ENCODE data around the gene OR56A1.

The OR56A1 gene

GRCh38 chr11:5994791-5995190 is 35.8 kb downstream of the OR56A1 start:
- no peak for DNase-seq (ENCODE audit: extremely low spot score)
- POLR2A ChIA-PET: no interaction called here
- CTCF ChIA-PET: interaction anchor here (1.4 kb wide), 1 partner anchor 359 kb away, joined by 7 read pairs; no protein-coding TSS in a partner anchor
- TF ChIP-seq, protein P1, sequence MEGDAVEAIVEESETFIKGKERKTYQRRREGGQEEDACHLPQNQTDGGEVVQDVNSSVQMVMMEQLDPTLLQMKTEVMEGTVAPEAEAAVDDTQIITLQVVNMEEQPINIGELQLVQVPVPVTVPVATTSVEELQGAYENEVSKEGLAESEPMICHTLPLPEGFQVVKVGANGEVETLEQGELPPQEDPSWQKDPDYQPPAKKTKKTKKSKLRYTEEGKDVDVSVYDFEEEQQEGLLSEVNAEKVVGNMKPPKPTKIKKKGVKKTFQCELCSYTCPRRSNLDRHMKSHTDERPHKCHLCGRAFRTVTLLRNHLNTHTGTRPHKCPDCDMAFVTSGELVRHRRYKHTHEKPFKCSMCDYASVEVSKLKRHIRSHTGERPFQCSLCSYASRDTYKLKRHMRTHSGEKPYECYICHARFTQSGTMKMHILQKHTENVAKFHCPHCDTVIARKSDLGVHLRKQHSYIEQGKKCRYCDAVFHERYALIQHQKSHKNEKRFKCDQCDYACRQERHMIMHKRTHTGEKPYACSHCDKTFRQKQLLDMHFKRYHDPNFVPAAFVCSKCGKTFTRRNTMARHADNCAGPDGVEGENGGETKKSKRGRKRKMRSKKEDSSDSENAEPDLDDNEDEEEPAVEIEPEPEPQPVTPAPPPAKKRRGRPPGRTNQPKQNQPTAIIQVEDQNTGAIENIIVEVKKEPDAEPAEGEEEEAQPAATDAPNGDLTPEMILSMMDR (IDR thresholded peaks at IDR 0.05; ENCODE audit: control extremely low read depth, extremely low read depth, low read depth, missing control alignments): no peak

GRCh38 chr11:5992604-5993251 is 37.8 kb downstream of the OR56A1 start:
- ChIA-PET POLR2A (no interaction called here), CTCF (interaction anchor here (1.0 to 2.1 kb wide), 5 partner anchors 10 to 370 kb away, joined by 3 to 10 read pairs (median 5); no protein-coding TSS in a partner anchor)
- TF ChIP-seq, protein P1 (IDR thresholded peaks at IDR 0.05; ENCODE audit: control extremely low read depth, extremely low read depth, low read depth, missing control alignments): peak; percentile 40
- peak; percentile 29 for DNase-seq (ENCODE audit: extremely low spot score)

DNA sequence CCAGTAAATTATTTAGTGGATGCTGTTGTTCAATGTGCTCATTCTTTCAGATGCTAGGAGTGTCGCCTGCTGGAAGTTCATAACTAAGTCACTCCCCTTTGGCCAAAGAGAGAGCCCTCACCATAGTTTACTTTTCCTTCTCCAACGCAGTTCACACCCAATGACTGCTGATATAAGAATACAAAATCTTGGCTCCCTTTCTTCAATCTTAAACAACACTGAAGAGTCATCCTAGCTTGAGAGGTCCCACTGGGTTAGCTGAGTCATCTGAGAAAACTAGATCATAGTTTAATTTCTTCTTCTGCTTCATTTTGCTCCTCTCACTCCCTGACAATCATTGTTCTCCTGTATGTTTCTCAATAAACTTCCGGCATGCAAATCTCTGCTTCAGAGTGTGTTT is 38.4 kb downstream of the OR56A1 start:
- TF ChIP-seq, protein P1 (IDR thresholded peaks at IDR 0.05; ENCODE audit: control extremely low read depth, extremely low read depth, low read depth, missing control alignments): no peak
- DNase-seq (ENCODE audit: extremely low spot score): no peak
- ChIA-PET POLR2A (no interaction called here), CTCF (interaction anchor here (1.0 to 2.1 kb wide), 6 partner anchors 10 to 371 kb away, joined by 3 to 10 read pairs (median 5); no protein-coding TSS in a partner anchor)

DNA sequence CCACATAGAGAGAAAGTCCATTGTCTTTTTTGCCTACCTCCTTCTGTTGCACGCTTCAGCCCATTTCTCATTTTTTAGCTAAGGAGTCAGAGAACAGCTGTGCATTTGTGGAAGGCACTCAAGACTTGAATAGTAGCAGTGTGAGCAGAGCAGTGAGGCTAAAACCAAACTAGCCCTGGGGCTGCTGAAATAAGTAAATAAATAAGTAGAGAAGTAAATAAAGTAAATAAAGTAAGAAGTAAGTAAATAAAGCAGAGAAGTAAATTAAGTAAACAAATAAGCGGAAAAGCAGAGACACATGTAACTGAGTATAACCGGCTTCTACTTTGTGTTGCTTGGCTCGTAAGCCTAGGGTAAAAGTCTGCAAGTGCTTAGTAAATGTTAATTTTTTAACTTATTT is 41.4 kb downstream of the OR56A1 start:
- CTCF ChIA-PET: no interaction called here
- no peak for DNase-seq (ENCODE audit: extremely low spot score)
- POLR2A ChIA-PET: no interaction called here
- TF ChIP-seq, protein P1 (IDR thresholded peaks at IDR 0.05; ENCODE audit: control extremely low read depth, extremely low read depth, low read depth, missing control alignments): no peak

GRCh38 chr11:5986885-5987284 is 43.7 kb downstream of the OR56A1 start, which contains the start of gene OR52L1:
Gene OR52L1 (minus strand): TSS chr11:5986985. CDS start chr11:5986930, 55 bp downstream.
- CTCF ChIA-PET: no interaction called here
- TF ChIP-seq, protein P1 (IDR thresholded peaks at IDR 0.05; ENCODE audit: control extremely low read depth, extremely low read depth, low read depth, missing control alignments): no peak
- POLR2A ChIA-PET: no interaction called here
- no peak for DNase-seq (ENCODE audit: extremely low spot score)

DNA sequence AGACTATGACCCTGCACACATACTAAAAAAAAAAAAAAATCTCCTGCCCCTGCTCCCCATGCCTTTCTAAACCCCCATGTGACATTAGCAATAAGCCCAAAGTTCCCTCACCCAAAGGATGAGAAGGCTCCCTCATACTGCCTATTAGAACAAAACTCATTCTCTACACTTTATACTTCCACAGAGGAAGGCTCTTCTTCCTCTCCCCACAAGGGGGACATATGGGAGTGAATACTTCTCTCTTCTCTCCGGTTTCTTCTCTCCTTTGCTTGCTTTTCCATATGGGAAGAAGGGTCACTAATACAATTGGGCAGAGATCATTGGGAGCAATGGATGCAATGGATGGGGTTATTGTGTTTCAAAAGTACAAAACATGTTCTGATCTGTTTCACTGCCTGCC is 47.1 kb downstream of the OR56A1 start:
- TF ChIP-seq, protein P1 (IDR thresholded peaks at IDR 0.05; ENCODE audit: control extremely low read depth, extremely low read depth, low read depth, missing control alignments): no peak
- ChIA-PET CTCF (no interaction called here), POLR2A (no interaction called here)
- DNase-seq (ENCODE audit: extremely low spot score): no peak

Data from GM10248 (cell line).